Myocyte (in vitro differentiated cells): ENCODE measurements around the gene ZMIZ2. TPM values are rescaled to one million over a fixed set of nuclear protein-coding genes. Genes with fewer than 3 reads are reported as not detected.
"Not testable (repeated sequence)": the region's sequence is repeated elsewhere in the genome, so short reads cannot be mapped to it uniquely, and the experiment has no call there.

Experiments used
- DNase-seq: peaks from one replicate; pipeline ENCODE4 v3.0.0-alpha.2; 2012; ENCODE audit warnings: low read depth
- total RNA-seq: library from RNA; depleted of rRNA; stranded (reverse); fragments of >200 nt; gene quantifications from 2 replicates; pipeline ENCODE4 v1.2.3, GENCODE V29; 2014

ZMIZ2 gene
- total RNA-seq, 1 donor from 2014 or later, result 14.7 TPM

DNA sequence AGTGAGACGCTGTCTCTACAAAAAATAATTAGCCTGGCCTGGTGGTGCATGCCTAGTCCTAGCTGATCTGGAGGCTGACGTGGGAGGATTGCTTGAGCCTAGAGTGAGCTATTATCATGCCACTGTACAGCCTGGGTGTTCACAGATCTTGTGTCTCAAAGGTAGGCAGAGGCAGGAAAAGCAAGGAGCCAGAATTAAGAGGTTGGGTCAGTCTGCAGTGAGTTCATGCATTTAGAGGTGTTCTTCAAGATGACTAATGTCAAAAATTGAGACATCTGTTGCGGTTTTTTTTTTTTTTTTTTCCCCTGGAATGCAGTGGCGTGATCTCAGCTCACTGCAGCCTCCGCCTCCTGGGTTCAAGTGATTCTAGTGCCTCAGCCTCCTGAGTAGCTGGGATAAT lies 53.2 kb downstream of the ZMIZ2 start:
- peak; percentile 41 for DNase-seq

GRCh38 chr7:44802418-44803025 lies 53.9 kb downstream of the ZMIZ2 start:
- no peak for DNase-seq

GRCh38 chr7:44803828-44804519 lies 55.3 kb downstream of the ZMIZ2 start:
- not testable (repeated sequence) for DNase-seq

GRCh38 chr7:44805950-44806349 lies 57.3 kb downstream of the ZMIZ2 start:
- no peak for DNase-seq

DNA sequence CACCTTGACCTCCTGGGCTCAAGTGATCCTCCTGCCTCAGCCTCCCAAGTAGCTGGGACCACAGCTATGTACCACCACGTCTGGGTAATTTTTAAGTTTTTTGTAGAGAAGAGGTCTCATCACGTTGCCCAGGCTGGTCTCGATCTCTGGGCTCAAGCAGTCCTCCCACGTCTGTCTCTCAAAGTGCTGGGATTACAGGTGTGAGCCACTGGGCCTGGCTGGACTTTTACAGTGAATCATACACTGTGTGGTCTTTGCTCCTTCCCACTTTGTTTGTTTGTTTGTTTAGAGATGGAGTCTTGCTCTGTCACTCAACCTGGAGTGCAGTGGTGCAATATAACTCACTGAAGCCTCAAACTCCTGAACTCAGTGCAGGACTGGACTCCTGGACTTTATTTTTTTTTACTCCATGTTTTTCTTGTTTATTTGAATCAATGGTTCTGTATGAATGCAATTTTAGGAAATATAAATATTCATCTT lies 60.3 kb downstream of the ZMIZ2 start:
- no peak for DNase-seq

DNA sequence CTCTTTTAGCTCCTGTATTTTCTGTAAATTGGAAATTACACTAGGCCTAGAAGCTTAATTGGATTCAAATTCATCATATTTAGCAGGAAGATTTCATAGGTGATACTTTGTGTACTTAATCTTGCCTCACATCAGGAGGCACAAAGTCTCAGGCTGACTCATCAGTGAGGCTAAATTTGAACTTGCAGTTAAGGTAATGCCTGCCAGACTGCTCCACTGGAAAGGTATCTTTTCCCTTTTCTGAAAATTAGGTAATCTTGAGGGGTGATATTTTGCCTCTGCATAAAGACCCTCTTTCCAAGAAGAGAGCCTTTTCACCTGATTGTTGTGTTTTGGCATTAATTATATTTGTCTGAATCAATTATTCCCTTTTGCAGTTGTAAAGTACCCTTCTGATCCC lies 62.4 kb downstream of the ZMIZ2 start:
- DNase-seq, result no peak

DNA sequence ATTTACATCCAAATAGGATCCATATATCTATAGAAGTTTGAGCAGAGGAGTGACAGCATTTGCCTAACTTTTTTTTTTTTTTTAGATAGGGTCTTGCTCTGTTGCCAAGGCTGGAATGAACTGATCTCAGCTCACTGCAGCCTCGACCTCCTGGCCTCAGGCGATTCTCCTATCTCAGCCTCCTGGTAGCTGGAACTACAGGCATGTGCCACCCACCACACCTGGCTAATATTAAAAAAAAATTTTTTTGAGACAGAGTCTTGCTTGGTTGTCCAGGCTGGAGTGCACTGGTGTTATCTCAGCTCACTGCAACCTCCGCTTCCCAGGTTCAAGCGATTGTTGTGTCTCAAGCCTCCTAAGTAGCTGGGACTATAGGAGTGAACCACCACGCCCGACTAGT lies 62.9 kb downstream of the ZMIZ2 start:
- DNase-seq, result no peak

DNA sequence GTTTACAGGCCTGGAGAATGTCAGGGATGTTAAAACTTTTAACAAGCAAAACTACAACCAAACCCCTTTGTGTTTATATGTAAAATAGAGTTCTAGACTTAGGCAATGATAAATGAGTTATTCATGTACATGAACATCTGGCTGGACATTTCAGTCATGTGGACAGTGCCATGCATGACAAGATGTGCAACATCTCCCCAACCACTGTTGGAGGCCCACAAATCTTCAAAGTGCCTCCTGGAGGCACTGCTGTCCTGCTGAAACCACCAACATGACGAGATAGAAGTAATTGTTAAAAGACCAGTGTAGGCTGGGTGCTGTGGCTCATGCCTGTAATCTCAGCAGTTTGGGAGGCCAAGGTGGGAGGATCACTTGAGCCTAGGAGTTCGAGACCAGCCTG lies 66.3 kb downstream of the ZMIZ2 start:
- no peak for DNase-seq

DNA sequence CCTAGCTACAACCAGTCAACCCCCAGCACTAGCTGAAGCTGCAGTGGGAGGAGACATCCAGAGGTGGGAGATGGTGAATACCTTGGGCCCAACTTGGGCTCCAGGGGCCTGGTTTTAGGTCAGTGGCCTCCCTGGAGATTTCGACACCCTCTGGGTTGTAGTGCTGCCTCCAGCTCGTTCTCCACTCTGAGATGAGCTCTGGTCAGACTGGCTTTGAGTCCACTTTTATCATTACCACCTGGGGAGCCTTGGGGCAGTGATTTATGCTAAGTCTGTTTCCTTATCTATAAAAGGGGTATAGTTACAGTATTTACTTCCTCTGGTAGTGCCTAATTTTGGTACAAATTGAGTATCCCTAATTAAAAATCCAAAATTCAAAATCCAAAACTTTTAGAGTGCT lies 70.6 kb downstream of the ZMIZ2 start:
- DNase-seq, result no peak

Other genes starting within 250 kb of the ZMIZ2 start
- gene NPC1L1, start 207.5 kb upstream of the ZMIZ2 start, total RNA-seq, result not detected in 2 replicates
- 118 and 123 TPM in 2 replicates for gene DDX56, start 174.9 kb upstream of the ZMIZ2 start, total RNA-seq
- gene TMED4, start 166.6 kb upstream of the ZMIZ2 start, total RNA-seq, result 338 and 363 TPM in 2 replicates
- 172 and 183 TPM in 2 replicates for gene OGDH, start 142.2 kb upstream of the ZMIZ2 start, total RNA-seq
- gene PPIA, start 47.8 kb downstream of the ZMIZ2 start, total RNA-seq, result 2,394 and 2,622 TPM in 2 replicates
- gene H2AZ2, start 99.2 kb downstream of the ZMIZ2 start, total RNA-seq, result 232 and 296 TPM in 2 replicates
- 66.2 and 101 TPM in 2 replicates for gene PURB, start 136.7 kb downstream of the ZMIZ2 start, total RNA-seq
- 0.35 and 0.83 TPM in 2 replicates for gene MYO1G, start 230.2 kb downstream of the ZMIZ2 start, total RNA-seq